WTC11 (cell line): Measurements from ENCODE around the gene NUP35. TPM values are rescaled to one million over a fixed set of nuclear protein-coding genes. Genes with fewer than 3 reads are reported as not detected.

Experiments
- ATAC-seq: fragments of 200-7000 bp; cut with Tn5 transposase; 2 replicates; pipeline ENCODE4 v1.10.0; 2021; ENCODE audit warnings: mild to moderate bottlenecking, moderate library complexity
- CTCF ChIA-PET: fragments of 300-600 bp; sonication (Branson Sonifier 250); formaldehyde crosslinking; loops from one replicate; lab custom pipeline; 2021; ENCODE audit warnings: antibody characterized with exemption; lab: Charles Lee
- POLR2A ChIA-PET: fragments of 350-600 bp; sonication (Branson Sonifier 250); formaldehyde crosslinking; loops from one replicate; lab custom pipeline; 2021; ENCODE audit warnings: antibody characterized with exemption; lab: Charles Lee
- DNase-seq: peaks from one replicate; pipeline ENCODE4 v3.0.0; 2021; ENCODE audit warnings: low spot score
- H3K27ac Mint-ChIP-seq: 2 replicates; pipeline ENCODE4 v1.8.0; 2021; ENCODE audit warnings: mixed read lengths
- H3K27me3 Mint-ChIP-seq: 2 replicates; pipeline ENCODE4 v1.8.0; 2021; ENCODE audit warnings: low read depth, mild to moderate bottlenecking, moderate library complexity, mixed read lengths
- H3K36me3 Mint-ChIP-seq: 2 replicates; pipeline ENCODE4 v1.8.0; 2021; ENCODE audit warnings: mixed read lengths
- H3K4me1 Mint-ChIP-seq: 2 replicates; pipeline ENCODE4 v1.8.0; 2022; ENCODE audit warnings: mixed read lengths
- H3K4me3 Mint-ChIP-seq: 2 replicates; pipeline ENCODE4 v1.8.0; 2021; ENCODE audit warnings: mild to moderate bottlenecking, moderate library complexity, mixed read lengths
- H3K9me3 Mint-ChIP-seq: 2 replicates; pipeline ENCODE4 v1.8.0; 2021; ENCODE audit warnings: mixed read lengths
- ARID4B ChIP-seq: sonication (generic); formaldehyde crosslinking; IDR thresholded peaks from 2 replicates; pipeline ENCODE4 v1.8.0; 2023; ENCODE audit warnings: missing genetic modification reagents, mild to moderate bottlenecking, borderline replicate concordance
- ETV6 ChIP-seq: sonication (generic); formaldehyde crosslinking; IDR thresholded peaks from 2 replicates; pipeline ENCODE4 v1.8.1; 2022; ENCODE audit warnings: mild to moderate bottlenecking, missing genetic modification reagents
- GRHL2 ChIP-seq: fragments of 250-450 bp; sonication (Bioruptor Pico); IDR thresholded peaks from 2 replicates; pipeline ENCODE4 v1.8.0; 2022; ENCODE audit warnings: mild to moderate bottlenecking, moderate library complexity; ENCODE audit not compliant: insufficient replicate concordance, severe bottlenecking
- JUN ChIP-seq: sonication (generic); formaldehyde crosslinking; IDR thresholded peaks from 2 replicates; pipeline ENCODE4 v1.8.0; 2023; ENCODE audit warnings: mild to moderate bottlenecking, missing genetic modification reagents
- KAT7 ChIP-seq: sonication (generic); formaldehyde crosslinking; IDR thresholded peaks from 2 replicates; pipeline ENCODE4 v1.8.1; 2023; ENCODE audit warnings: missing genetic modification reagents, mild to moderate bottlenecking, borderline replicate concordance
- MYBL2 ChIP-seq: sonication (generic); formaldehyde crosslinking; IDR thresholded peaks from 2 replicates; pipeline ENCODE4 v1.8.1; 2023; ENCODE audit warnings: mild to moderate bottlenecking, moderate library complexity, missing genetic modification reagents
- OVOL2 ChIP-seq: fragments of 250-450 bp; sonication (Bioruptor Pico); IDR thresholded peaks from 2 replicates; pipeline ENCODE4 v1.9.0; 2021; ENCODE audit warnings: mild to moderate bottlenecking, borderline replicate concordance
- SOX15 ChIP-seq: fragments of 250-450 bp; sonication (Bioruptor Pico); IDR thresholded peaks from 2 replicates; pipeline ENCODE4 v1.9.0; 2021; ENCODE audit warnings: mild to moderate bottlenecking
- STAT6 ChIP-seq: sonication (generic); formaldehyde crosslinking; conservative IDR thresholded peaks from 2 replicates; pipeline ENCODE4 v1.8.1; 2023; ENCODE audit warnings: mild to moderate bottlenecking, low read depth, missing genetic modification reagents, moderate library complexity
- TCF7 ChIP-seq: sonication (generic); formaldehyde crosslinking; IDR thresholded peaks from 2 replicates; pipeline ENCODE4 v1.8.0; 2022; ENCODE audit warnings: mild to moderate bottlenecking, low read depth, missing genetic modification reagents, moderate library complexity
- TEAD4 ChIP-seq: sonication (generic); formaldehyde crosslinking; IDR thresholded peaks from 2 replicates; pipeline ENCODE4 v1.8.0; 2022; ENCODE audit warnings: mild to moderate bottlenecking, missing genetic modification reagents
- ZBTB21 ChIP-seq: sonication (generic); formaldehyde crosslinking; IDR thresholded peaks from 2 replicates; pipeline ENCODE4 v1.8.1; 2023; ENCODE audit warnings: mild to moderate bottlenecking, missing genetic modification reagents, borderline replicate concordance
- ZNF138 ChIP-seq: sonication (generic); formaldehyde crosslinking; conservative IDR thresholded peaks from 2 replicates; pipeline ENCODE4 v1.8.1; 2022; ENCODE audit warnings: mild to moderate bottlenecking, moderate library complexity, missing genetic modification reagents
- ZNF281 ChIP-seq: sonication (generic); formaldehyde crosslinking; IDR thresholded peaks from 2 replicates; pipeline ENCODE4 v1.8.0; 2023; ENCODE audit warnings: mild to moderate bottlenecking, missing genetic modification reagents
- ZNF317 ChIP-seq: sonication (generic); formaldehyde crosslinking; IDR thresholded peaks from 2 replicates; pipeline ENCODE4 v1.8.1; 2023; ENCODE audit warnings: low read depth, mild to moderate bottlenecking, moderate library complexity, missing genetic modification reagents, borderline replicate concordance
- ZNF396 ChIP-seq: fragments of 250-450 bp; sonication (Bioruptor Pico); IDR thresholded peaks from 2 replicates; pipeline ENCODE4 v1.8.0; 2021; ENCODE audit warnings: mild to moderate bottlenecking, moderate library complexity, borderline replicate concordance
- ZNF425 ChIP-seq: fragments of 250-450 bp; sonication (Bioruptor Pico); conservative IDR thresholded peaks from 2 replicates; pipeline ENCODE4 v1.9.0; 2021; ENCODE audit warnings: mild to moderate bottlenecking
- ZNF532 ChIP-seq: fragments of 250-450 bp; sonication (Bioruptor Pico); IDR thresholded peaks from 2 replicates; pipeline ENCODE4 v1.9.0; 2021; ENCODE audit warnings: mild to moderate bottlenecking, borderline replicate concordance
- ZNF671 ChIP-seq: fragments of 250-450 bp; sonication (Bioruptor Pico); IDR thresholded peaks from 2 replicates; pipeline ENCODE4 v1.8.0; 2021; ENCODE audit warnings: mild to moderate bottlenecking
- total RNA-seq: library from RNA; stranded (reverse); gene quantifications from 3 replicates; pipeline ENCODE4 v1.2.3, GENCODE V29; 2021

The NUP35 gene
- total RNA-seq, 1 experiment from 2014 or later: 39.5 TPM

GRCh38 chr2:183172220-183172887, 48.1 kb downstream of the NUP35 start (continued):
- no peak for TF ChIP-seq ARID4B (CRISPR knock-in tag)
- TF ChIP-seq ZNF671 (CRISPR knock-in tag): no peak

GRCh38 chr2:183179156-183179555, 54.9 kb downstream of the NUP35 start:
- H3K36me3 Mint-ChIP-seq: peaks cover 91% of the 10 kb centered on the region
- no peaks in the 10 kb centered on the region for H3K4me1 Mint-ChIP-seq
- H3K27me3 Mint-ChIP-seq: no peaks in the 10 kb centered on the region
- ChIA-PET POLR2A (interaction anchor here (0.7 kb wide), 1 partner anchor 15 kb away, joined by 3 read pairs; no protein-coding TSS in a partner anchor), CTCF (interaction anchor here (2.1 kb wide), 1 partner anchor 108 kb away, joined by 5 read pairs; no protein-coding TSS in a partner anchor)
- peaks cover 64% of the 10 kb centered on the region for H3K9me3 Mint-ChIP-seq
- no peak for DNase-seq
- no peak overlapping the region for H3K27ac Mint-ChIP-seq
- TF ChIP-seq KAT7 (CRISPR knock-in tag): no peak
- no peak for TF ChIP-seq TCF7 (CRISPR knock-in tag)
- TF ChIP-seq ZNF138: no peak
- no peak for TF ChIP-seq MYBL2 (CRISPR knock-in tag)
- TF ChIP-seq TEAD4 (CRISPR knock-in tag): no peak
- TF ChIP-seq ZNF281 (CRISPR knock-in tag): no peak
- no peak for TF ChIP-seq ZNF425 (CRISPR knock-in tag)
- no peak for TF ChIP-seq ZNF396 (CRISPR knock-in tag)
- no peak for TF ChIP-seq ETV6
- no peak for TF ChIP-seq GRHL2 (CRISPR knock-in tag)
- no peak for TF ChIP-seq STAT6 (CRISPR knock-in tag)
- no peak for TF ChIP-seq ZNF532
- TF ChIP-seq SOX15 (CRISPR knock-in tag): no peak
- TF ChIP-seq ZNF671 (CRISPR knock-in tag): no peak
- TF ChIP-seq ZBTB21 (CRISPR knock-in tag): no peak
- TF ChIP-seq OVOL2: no peak
- no peak for TF ChIP-seq JUN (CRISPR knock-in tag)
- no peak for TF ChIP-seq ZNF317 (CRISPR knock-in tag)
- TF ChIP-seq, all 79 proteins: peak for 0
- peak; percentile 50 for ATAC-seq
- H3K4me3 Mint-ChIP-seq: no peak overlapping the region
